Measurements from ENCODE around the gene SVIL. TPM values are rescaled to one million over a fixed set of nuclear protein-coding genes. Genes with fewer than 3 reads are reported as not detected.

Gene SVIL
- total RNA-seq, 2 experiments from 2014 or later = 0.47 to 1.5 TPM

GRCh38 chr10:29546773-29547313 is 87.9 kb downstream of the SVIL start:
- intact Hi-C loops (cut with micrococcal nuclease; ENCODE audit: unreplicated experiment) = no loop called here
- H3K4me1 ChIP-seq (ENCODE audit: insufficient read depth, low read length, poor library complexity, severe bottlenecking) = peaks cover 24% of the 10 kb centered on the region
- TF ChIP-seq CTCF (conservative IDR thresholded peaks at IDR 0.05; ENCODE audit: low read length) (no peak), EZH2phosphoT487 (IDR thresholded peaks at IDR 0.05; ENCODE audit: borderline replicate concordance, low read depth, low read length) (no peak)
- H3K36me3 ChIP-seq (ENCODE audit: insufficient read depth, low read length) = no peaks in the 10 kb centered on the region
- H3K27ac ChIP-seq (ENCODE audit: low read depth, low read length, poor library complexity, severe bottlenecking) = no peak overlapping the region
- no TSS peak for BruUV-seq (replicated peaks)
- H3K79me2 ChIP-seq (ENCODE audit: insufficient read depth, low read depth, low read length) = no peaks in the 10 kb centered on the region
- ChIA-PET POLR2A (no interaction called here), CTCF (ENCODE audit: unreplicated experiment) (no interaction called here)
- no peak overlapping the region for H3K4me3 ChIP-seq (ENCODE audit: low read depth, low read length, poor library complexity, severe bottlenecking)
- no peak overlapping the region for H3K4me2 ChIP-seq (ENCODE audit: low read length)
- H4K20me1 ChIP-seq (ENCODE audit: insufficient read depth, low read length) = no peaks in the 10 kb centered on the region
- no peaks in the 10 kb centered on the region for H3K9me3 ChIP-seq (ENCODE audit: low read length)
- DNase-seq (ENCODE audit: low spot score) = no peak
- no peaks in the 10 kb centered on the region for H3K9me2 ChIP-seq (ENCODE audit: insufficient read depth, low read length)
- 0 out of 2 replicates have a peak overlapping the region, but pooled peaks have one; percentile 7 for H2AFZ ChIP-seq (ENCODE audit: low read length)

GRCh38 chr10:29545122-29545521 is 89.6 kb downstream of the SVIL start:
- no peak for DNase-seq (ENCODE audit: low spot score)
- H3K4me2 ChIP-seq (ENCODE audit: low read length) = no peak overlapping the region
- H3K9me2 ChIP-seq (ENCODE audit: insufficient read depth, low read length) = no peaks in the 10 kb centered on the region
- no TSS peak for BruUV-seq (replicated peaks)
- H3K4me1 ChIP-seq (ENCODE audit: insufficient read depth, low read length, poor library complexity, severe bottlenecking) = peaks cover 24% of the 10 kb centered on the region
- POLR2A ChIA-PET = no interaction called here
- intact Hi-C loops (cut with micrococcal nuclease; ENCODE audit: unreplicated experiment) = no loop called here
- TF ChIP-seq CTCF (conservative IDR thresholded peaks at IDR 0.05; ENCODE audit: low read length) = no peak
- no peak for TF ChIP-seq EZH2phosphoT487 (IDR thresholded peaks at IDR 0.05; ENCODE audit: borderline replicate concordance, low read depth, low read length)
- no peak overlapping the region for H3K4me3 ChIP-seq (ENCODE audit: low read depth, low read length, poor library complexity, severe bottlenecking)
- CTCF ChIA-PET (ENCODE audit: unreplicated experiment) = no interaction called here
- no peaks in the 10 kb centered on the region for H4K20me1 ChIP-seq (ENCODE audit: insufficient read depth, low read length)
- no peak overlapping the region for H3K27ac ChIP-seq (ENCODE audit: low read depth, low read length, poor library complexity, severe bottlenecking)
- H3K36me3 ChIP-seq (ENCODE audit: insufficient read depth, low read length) = no peaks in the 10 kb centered on the region
- H3K9me3 ChIP-seq (ENCODE audit: low read length) = no peaks in the 10 kb centered on the region
- no peak overlapping the region for H2AFZ ChIP-seq (ENCODE audit: low read length)
- H3K79me2 ChIP-seq (ENCODE audit: insufficient read depth, low read depth, low read length) = no peaks in the 10 kb centered on the region

- peaks cover 23% of the 10 kb centered on the region for H3K4me1 ChIP-seq (ENCODE audit: insufficient read depth, low read length, poor library complexity, severe bottlenecking)
- intact Hi-C loops (cut with micrococcal nuclease; ENCODE audit: unreplicated experiment) = no loop called here
- no peak overlapping the region; the same call in 1 of the 2 replicates for H2AFZ ChIP-seq (ENCODE audit: low read length)
- TF ChIP-seq EZH2phosphoT487 (IDR thresholded peaks at IDR 0.05; ENCODE audit: borderline replicate concordance, low read depth, low read length) = no peak
- TF ChIP-seq CTCF (conservative IDR thresholded peaks at IDR 0.05; ENCODE audit: low read length) = no peak
- H3K4me3 ChIP-seq (ENCODE audit: low read depth, low read length, poor library complexity, severe bottlenecking) = no peak overlapping the region
- no peaks in the 10 kb centered on the region for H3K36me3 ChIP-seq (ENCODE audit: insufficient read depth, low read length)
- no peaks in the 10 kb centered on the region for H3K9me3 ChIP-seq (ENCODE audit: low read length)
- no peaks in the 10 kb centered on the region for H3K79me2 ChIP-seq (ENCODE audit: insufficient read depth, low read depth, low read length)
- ChIA-PET POLR2A (no interaction called here), CTCF (ENCODE audit: unreplicated experiment) (interaction anchor here (0.5 kb wide), 1 partner anchor 417 kb away, joined by 3 read pairs; no protein-coding TSS in a partner anchor)
- peak; percentile 3 for DNase-seq (ENCODE audit: low spot score)
- H3K4me2 ChIP-seq (ENCODE audit: low read length) = no peak overlapping the region
- BruUV-seq (replicated peaks) = no TSS peak
- H3K27ac ChIP-seq (ENCODE audit: low read depth, low read length, poor library complexity, severe bottlenecking) = no peak overlapping the region
- no peaks in the 10 kb centered on the region for H3K9me2 ChIP-seq (ENCODE audit: insufficient read depth, low read length)
- no peaks in the 10 kb centered on the region for H4K20me1 ChIP-seq (ENCODE audit: insufficient read depth, low read length)
These were observed 91.1 kb downstream of the SVIL start for GRCh38 chr10:29543715-29544114.
